ENCODE results near the gene ARMC12. TPM values are rescaled to one million over a fixed set of nuclear protein-coding genes. Genes with fewer than 3 reads are reported as not detected.
A peak's percentile ranks its signal among the peaks of the same experiment; 100 is the strongest.

The ARMC12 gene
- polyA plus RNA-seq, 2 of the 4 experiments (the other 2 are of a cell fraction) = 0.44 to 0.88 TPM

- DNase-seq (ENCODE audit: low read depth in 1 of 2, low spot score in 1 of 2) (no peak), FAIRE-seq (no peak), ATAC-seq (no peak)
- Histone ChIP-seq H3K9me3 (no peaks in the 10 kb centered on the region), H3K4me1 (no peaks in the 10 kb centered on the region), H3K27ac (no peak overlapping the region), H3K4me2 (no peak overlapping the region), H3K4me3 (no peak overlapping the region)
- WGBS (ENCODE audit: missing lambda C conversion rate) = 92% methylated on average over 23 of the region's 23 CpGs
- ChIA-PET POLR2A (no interaction called here), CTCF (interaction anchor here (1.5 kb wide), 1 partner anchor 10 kb away, joined by 5 read pairs; no protein-coding TSS in a partner anchor)
- no peak for TF ChIP-seq ELK1 (IDR thresholded peaks at IDR 0.05; ENCODE audit: low read depth, low read length)
- TF ChIP-seq CHD4 (IDR thresholded peaks at IDR 0.05; ENCODE audit: borderline replicate concordance) = no peak
- TF ChIP-seq, protein P1, sequence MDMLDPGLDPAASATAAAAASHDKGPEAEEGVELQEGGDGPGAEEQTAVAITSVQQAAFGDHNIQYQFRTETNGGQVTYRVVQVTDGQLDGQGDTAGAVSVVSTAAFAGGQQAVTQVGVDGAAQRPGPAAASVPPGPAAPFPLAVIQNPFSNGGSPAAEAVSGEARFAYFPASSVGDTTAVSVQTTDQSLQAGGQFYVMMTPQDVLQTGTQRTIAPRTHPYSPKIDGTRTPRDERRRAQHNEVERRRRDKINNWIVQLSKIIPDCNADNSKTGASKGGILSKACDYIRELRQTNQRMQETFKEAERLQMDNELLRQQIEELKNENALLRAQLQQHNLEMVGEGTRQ (IDR thresholded peaks at IDR 0.05) = no peak
- no peak for TF ChIP-seq CEBPB (IDR thresholded peaks at IDR 0.05)
- TF ChIP-seq HOXB5 (CRISPR knock-in tag; IDR thresholded peaks at IDR 0.05) = no peak
- no peak for TF ChIP-seq BHLHE40 (IDR thresholded peaks at IDR 0.05; ENCODE audit: low read depth, low read length)
- no peak for TF ChIP-seq HMGXB4 (CRISPR knock-in tag; IDR thresholded peaks at IDR 0.05; ENCODE audit: borderline replicate concordance)
- no peak for TF ChIP-seq RARB (CRISPR knock-in tag; IDR thresholded peaks at IDR 0.05)
- no peak for TF ChIP-seq FOXS1 (CRISPR knock-in tag; IDR thresholded peaks at IDR 0.05)
- TF ChIP-seq SMC3 (IDR thresholded peaks at IDR 0.05) = no peak
- no peak for TF ChIP-seq HES2 (IDR thresholded peaks at IDR 0.05)
These were observed 28.9 kb downstream of the ARMC12 start for GRCh38 chr6:35765739-35766138.

GRCh38 chr6:35769211-35769610, 32.4 kb downstream of the ARMC12 start:
- CTCF ChIA-PET = interaction anchor here (1.4 kb wide), 1 partner anchor 14 kb away, joined by 3 read pairs; no protein-coding TSS in a partner anchor
- WGBS (ENCODE audit: missing lambda C conversion rate) = 51% methylated on average over 4 of the region's 4 CpGs
- no peak for DNase-seq (ENCODE audit: low read depth in 1 of 2, low spot score in 1 of 2)
- TF ChIP-seq RARB (CRISPR knock-in tag; IDR thresholded peaks at IDR 0.05) (no peak), CBX8 (IDR thresholded peaks at IDR 0.05) (no peak), FOSB (CRISPR knock-in tag; IDR thresholded peaks at IDR 0.05) (no peak), HDAC2 (IDR thresholded peaks at IDR 0.05) (no peak), HOXA7 (CRISPR knock-in tag; IDR thresholded peaks at IDR 0.05) (no peak), BHLHE40 (IDR thresholded peaks at IDR 0.05; ENCODE audit: low read depth, low read length) (no peak), FOSL2 (IDR thresholded peaks at IDR 0.05) (no peak), FOSL2 (CRISPR knock-in tag; IDR thresholded peaks at IDR 0.05) (no peak), MAX (IDR thresholded peaks at IDR 0.05) (no peak), HOXB13 (CRISPR knock-in tag; IDR thresholded peaks at IDR 0.05; ENCODE audit: low read depth) (no peak)
- TF ChIP-seq, protein P1 (IDR thresholded peaks at IDR 0.05) = no peak
- ATAC-seq = no peak
- H3K9me3 ChIP-seq = no peaks in the 10 kb centered on the region
- no peaks in the 10 kb centered on the region for H3K4me1 ChIP-seq
- no peak for FAIRE-seq
- no peak overlapping the region for H3K4me2 ChIP-seq
- H3K27ac ChIP-seq = no peak overlapping the region
- H3K4me3 ChIP-seq = no peak overlapping the region
- POLR2A ChIA-PET = no interaction called here

GRCh38 chr6:35771343-35771627, 34.5 kb downstream of the ARMC12 start:
- TF ChIP-seq ZNF302 (CRISPR knock-in tag; IDR thresholded peaks at IDR 0.05) (no peak), RARB (CRISPR knock-in tag; IDR thresholded peaks at IDR 0.05) (no peak), HOXB5 (CRISPR knock-in tag; IDR thresholded peaks at IDR 0.05) (no peak), HOXB13 (CRISPR knock-in tag; IDR thresholded peaks at IDR 0.05; ENCODE audit: low read depth) (no peak), SMC3 (IDR thresholded peaks at IDR 0.05) (no peak), CEBPB (IDR thresholded peaks at IDR 0.05) (no peak), EHMT2 (IDR thresholded peaks at IDR 0.05; ENCODE audit: low read depth) (no peak), CBX2 (IDR thresholded peaks at IDR 0.05; ENCODE audit: borderline replicate concordance, low read depth) (no peak), ELK1 (IDR thresholded peaks at IDR 0.05; ENCODE audit: low read depth, low read length) (no peak), CHD2 (IDR thresholded peaks at IDR 0.05; ENCODE audit: low read length, partially characterized antibody) (no peak), CTCF (IDR thresholded peaks at IDR 0.05) (no peak)
- no peak overlapping the region for H3K27ac ChIP-seq
- POLR2A ChIA-PET = no interaction called here
- ATAC-seq (peak; percentile 19 to 20; a peak in 1 of 6 replicates), DNase-seq (ENCODE audit: low read depth in 1 of 2, low spot score in 1 of 2) (no peak), FAIRE-seq (no peak)
- WGBS (ENCODE audit: missing lambda C conversion rate) = 69% methylated on average over 4 of the region's 5 CpGs
- CTCF ChIA-PET = no interaction called here
- no peaks in the 10 kb centered on the region for H3K9me3 ChIP-seq
- no peak overlapping the region for H3K4me2 ChIP-seq
- H3K4me3 ChIP-seq = no peak overlapping the region
- H3K4me1 ChIP-seq = no peaks in the 10 kb centered on the region

All from A549 (cell line).